ENCODE results near the gene KISS1R. TPM values are rescaled to one million over a fixed set of nuclear protein-coding genes. Genes with fewer than 3 reads are reported as not detected.
"Not testable (repeated sequence)": the region's sequence is repeated elsewhere in the genome, so short reads cannot be mapped to it uniquely, and the experiment has no call there.

Gene KISS1R
- total RNA-seq, 2 experiments from 2014 or later = 1.8 to 2.3 TPM

- H3K4me1 Mint-ChIP-seq = peaks cover 16% of the 10 kb centered on the region
Observed at GRCh38 chr19:952680-953444, 35.7 kb downstream of the KISS1R start.

GRCh38 chr19:953445-954271 lies 36.5 kb downstream of the KISS1R start:
- POLR2A ChIA-PET = no interaction called here

More at GRCh38 chr19:952680-953444, 35.7 kb downstream of the KISS1R start:
- ChIA-PET CTCF (no interaction called here), POLR2A (no interaction called here)
- Mint-ChIP-seq H3K36me3 (ENCODE audit: low read depth) (no peaks in the 10 kb centered on the region), H3K27me3 (no peaks in the 10 kb centered on the region), H3K27ac (no peak overlapping the region), H3K4me3 (peak overlapping the region; percentile 7), H3K9me3 (no peaks in the 10 kb centered on the region)
- no peak for DNase-seq

GRCh38 chr19:954272-954671 lies 37.1 kb downstream of the KISS1R start:
- Mint-ChIP-seq H3K27me3 (no peaks in the 10 kb centered on the region), H3K4me3 (no peak overlapping the region), H3K27ac (no peak overlapping the region), H3K9me3 (no peaks in the 10 kb centered on the region), H3K36me3 (ENCODE audit: low read depth) (no peaks in the 10 kb centered on the region), H3K4me1 (peaks cover 20% of the 10 kb centered on the region)
- CTCF ChIA-PET = no interaction called here
- POLR2A ChIA-PET = no interaction called here
- no peak for DNase-seq

More at GRCh38 chr19:953445-954271, 36.5 kb downstream of the KISS1R start:
- Mint-ChIP-seq H3K27ac (no peak overlapping the region), H3K9me3 (no peaks in the 10 kb centered on the region), H3K4me1 (peaks cover 17% of the 10 kb centered on the region), H3K36me3 (ENCODE audit: low read depth) (no peaks in the 10 kb centered on the region), H3K4me3 (no peak overlapping the region), H3K27me3 (no peaks in the 10 kb centered on the region)
- CTCF ChIA-PET = no interaction called here
- DNase-seq = no peak

GRCh38 chr19:954672-955494 lies 37.8 kb downstream of the KISS1R start:
- Mint-ChIP-seq H3K9me3 (no peaks in the 10 kb centered on the region), H3K4me3 (no peak overlapping the region), H3K27ac (no peak overlapping the region), H3K36me3 (ENCODE audit: low read depth) (no peaks in the 10 kb centered on the region), H3K27me3 (no peaks in the 10 kb centered on the region), H3K4me1 (peaks cover 20% of the 10 kb centered on the region)
- DNase-seq = no peak
- CTCF ChIA-PET = interaction anchor here (0.6 kb wide), 1 partner anchor 46 kb away, joined by 5 read pairs; no protein-coding TSS in a partner anchor
- POLR2A ChIA-PET = no interaction called here

- H3K27me3 Mint-ChIP-seq = no peaks in the 10 kb centered on the region
- CTCF ChIA-PET = no interaction called here
- POLR2A ChIA-PET = no interaction called here
- no peaks in the 10 kb centered on the region for H3K9me3 Mint-ChIP-seq
- H3K27ac Mint-ChIP-seq = no peak overlapping the region
- peaks cover 18% of the 10 kb centered on the region for H3K4me1 Mint-ChIP-seq
- no peak overlapping the region for H3K4me3 Mint-ChIP-seq
- DNase-seq = no peak
- H3K36me3 Mint-ChIP-seq (ENCODE audit: low read depth) = no peaks in the 10 kb centered on the region
Observed at GRCh38 chr19:955803-956765, 39.0 kb downstream of the KISS1R start.

- no peaks in the 10 kb centered on the region for H3K27me3 Mint-ChIP-seq
- CTCF ChIA-PET = no interaction called here
- no peaks in the 10 kb centered on the region for H3K9me3 Mint-ChIP-seq
- POLR2A ChIA-PET = no interaction called here
- no peak overlapping the region for H3K27ac Mint-ChIP-seq
- H3K4me3 Mint-ChIP-seq = no peak overlapping the region
- peaks cover 14% of the 10 kb centered on the region for H3K4me1 Mint-ChIP-seq
- no peak for DNase-seq
- no peaks in the 10 kb centered on the region for H3K36me3 Mint-ChIP-seq (ENCODE audit: low read depth)
Observed at GRCh38 chr19:956766-957440, 39.8 kb downstream of the KISS1R start.

GRCh38 chr19:957578-957977 lies 40.4 kb downstream of the KISS1R start:
- H3K4me1 Mint-ChIP-seq = peaks cover 18% of the 10 kb centered on the region
- H3K9me3 Mint-ChIP-seq; H3K27ac Mint-ChIP-seq; H3K4me3 Mint-ChIP-seq; DNase-seq; H3K27me3 Mint-ChIP-seq; H3K36me3 Mint-ChIP-seq (ENCODE audit: low read depth); POLR2A ChIA-PET; CTCF ChIA-PET: not testable (repeated sequence)

- Mint-ChIP-seq H3K4me1 (peaks cover 11% of the 10 kb centered on the region), H3K36me3 (ENCODE audit: low read depth) (peaks cover 13% of the 10 kb centered on the region), H3K9me3 (peaks cover 2% of the 10 kb centered on the region), H3K27me3 (no peaks in the 10 kb centered on the region), H3K4me3 (no peak overlapping the region), H3K27ac (peak overlapping the region; percentile 47)
- ChIA-PET CTCF (no interaction called here), POLR2A (no interaction called here)
- peak; percentile 31 for DNase-seq
Observed at GRCh38 chr19:958967-959855, 42.1 kb downstream of the KISS1R start.

- H3K27me3 Mint-ChIP-seq = no peaks in the 10 kb centered on the region
- peaks cover 21% of the 10 kb centered on the region for H3K36me3 Mint-ChIP-seq (ENCODE audit: low read depth)
- no peak overlapping the region for H3K27ac Mint-ChIP-seq
- H3K4me1 Mint-ChIP-seq = peaks cover 11% of the 10 kb centered on the region
- ChIA-PET POLR2A (no interaction called here), CTCF (no interaction called here)
- DNase-seq = no peak
- H3K4me3 Mint-ChIP-seq = no peak overlapping the region
- peaks cover 2% of the 10 kb centered on the region for H3K9me3 Mint-ChIP-seq
Observed at GRCh38 chr19:960020-960419, 42.9 kb downstream of the KISS1R start.

- peaks cover 26% of the 10 kb centered on the region for H3K36me3 Mint-ChIP-seq (ENCODE audit: low read depth)
- ChIA-PET CTCF (no interaction called here), POLR2A (no interaction called here)
- H3K4me1 Mint-ChIP-seq = peaks cover 15% of the 10 kb centered on the region
- no peak for DNase-seq
- H3K27ac Mint-ChIP-seq = no peak overlapping the region
- no peaks in the 10 kb centered on the region for H3K27me3 Mint-ChIP-seq
- no peak overlapping the region for H3K4me3 Mint-ChIP-seq
- peaks cover 2% of the 10 kb centered on the region for H3K9me3 Mint-ChIP-seq
Observed at GRCh38 chr19:960601-960938, 43.4 kb downstream of the KISS1R start.

GRCh38 chr19:961866-962620 lies 44.9 kb downstream of the KISS1R start:
- H3K27ac Mint-ChIP-seq = peak overlapping the region; percentile 58
- H3K36me3 Mint-ChIP-seq (ENCODE audit: low read depth) = peaks cover 38% of the 10 kb centered on the region
- no peaks in the 10 kb centered on the region for H3K27me3 Mint-ChIP-seq
- ChIA-PET CTCF (interaction anchor here (0.7 kb wide), 1 partner anchor 272 kb away, joined by 5 read pairs; no protein-coding TSS in a partner anchor), POLR2A (interaction anchor here (0.5 to 1.0 kb wide), 3 partner anchors 22 to 293 kb away, joined by 3 read pairs; partner anchors contain the start of gene WDR18)
- no peak for DNase-seq
- peaks cover 15% of the 10 kb centered on the region for H3K4me1 Mint-ChIP-seq
- H3K9me3 Mint-ChIP-seq = peaks cover 2% of the 10 kb centered on the region
- H3K4me3 Mint-ChIP-seq = no peak overlapping the region
